Measurements from ENCODE around the gene DNAJC15. TPM values are rescaled to one million over a fixed set of nuclear protein-coding genes. Genes with fewer than 3 reads are reported as not detected.

DNAJC15 gene
- total and polyA plus RNA-seq, 2 of the 8 experiments (the other 6 are each of a cell fraction or from before 2014, with no cell fraction given), result 5.8 to 20.8 TPM

DNA sequence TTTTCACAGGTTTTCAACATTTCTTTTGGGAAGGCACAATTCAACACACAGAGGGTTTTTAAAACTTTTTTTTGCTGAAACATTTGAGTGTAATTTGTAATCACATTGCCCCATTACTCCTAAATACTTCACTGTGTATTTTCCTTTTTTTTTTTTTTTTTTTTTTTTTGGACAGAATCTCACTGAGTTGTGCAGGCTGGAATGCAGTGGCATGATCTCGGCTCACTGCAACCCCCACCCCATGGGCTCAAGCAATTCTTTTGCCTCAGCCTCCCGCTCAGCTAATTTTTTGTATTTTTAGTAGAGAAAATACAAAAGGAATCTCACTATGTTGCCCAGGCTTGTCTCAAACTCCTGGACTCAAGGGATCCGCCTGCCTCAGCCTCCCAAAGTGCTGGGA is 14.8 kb upstream of the DNAJC15 start (continued):
- TF ChIP-seq, protein P1, sequence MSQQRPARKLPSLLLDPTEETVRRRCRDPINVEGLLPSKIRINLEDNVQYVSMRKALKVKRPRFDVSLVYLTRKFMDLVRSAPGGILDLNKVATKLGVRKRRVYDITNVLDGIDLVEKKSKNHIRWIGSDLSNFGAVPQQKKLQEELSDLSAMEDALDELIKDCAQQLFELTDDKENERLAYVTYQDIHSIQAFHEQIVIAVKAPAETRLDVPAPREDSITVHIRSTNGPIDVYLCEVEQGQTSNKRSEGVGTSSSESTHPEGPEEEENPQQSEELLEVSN (IDR thresholded peaks at IDR 0.05), result no peak
- no peak for TF ChIP-seq SP2 (IDR thresholded peaks at IDR 0.05; ENCODE audit: low read length)
- TF ChIP-seq, protein P2, sequence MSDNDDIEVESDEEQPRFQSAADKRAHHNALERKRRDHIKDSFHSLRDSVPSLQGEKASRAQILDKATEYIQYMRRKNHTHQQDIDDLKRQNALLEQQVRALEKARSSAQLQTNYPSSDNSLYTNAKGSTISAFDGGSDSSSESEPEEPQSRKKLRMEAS (IDR thresholded peaks at IDR 0.05), result no peak
- TF ChIP-seq SUZ12 (IDR thresholded peaks at IDR 0.05; ENCODE audit: low read length), result no peak
